GM10266 (cell line): Measurements from ENCODE around the gene CCSER2.

Experiments used
- DNase-seq: peaks from one replicate; pipeline ENCODE4 v3.0.0; 2012; ENCODE audit errors: extremely low spot score
- CTCF ChIP-seq: IDR thresholded peaks from 2 replicates; pipeline ENCODE4 v1.5.1; 2012; ENCODE audit warnings: mild to moderate bottlenecking, low read depth; ENCODE audit not compliant: control insufficient read depth, insufficient read depth; ENCODE audit errors: missing control alignments

The CCSER2 gene

GRCh38 chr10:84352251-84352842, 24.0 kb downstream of the CCSER2 start:
- TF ChIP-seq CTCF, result peak; percentile 91
- DNase-seq, result peak; percentile 80

GRCh38 chr10:84353052-84353803, 24.8 kb downstream of the CCSER2 start:
- DNase-seq, result no peak
- no peak for TF ChIP-seq CTCF

GRCh38 chr10:84354623-84355022, 26.2 kb downstream of the CCSER2 start:
- DNase-seq, result no peak
- no peak for TF ChIP-seq CTCF

GRCh38 chr10:84355106-84355505, 26.7 kb downstream of the CCSER2 start:
- no peak for DNase-seq

GRCh38 chr10:84356928-84357327, 28.5 kb downstream of the CCSER2 start:
- TF ChIP-seq CTCF, result no peak
- no peak for DNase-seq

More at GRCh38 chr10:84355106-84355505, 26.7 kb downstream of the CCSER2 start:
- TF ChIP-seq CTCF, result no peak

GRCh38 chr10:84358743-84359142, 30.4 kb downstream of the CCSER2 start:
- TF ChIP-seq CTCF, result no peak

More at GRCh38 chr10:84358743-84359142, 30.4 kb downstream of the CCSER2 start:
- no peak for DNase-seq
